Measurements from ENCODE around the gene ENKD1.
"Not testable (repeated sequence)": the region's sequence is repeated elsewhere in the genome, so short reads cannot be mapped to it uniquely, and the experiment has no call there.

The ENKD1 gene, protein sequence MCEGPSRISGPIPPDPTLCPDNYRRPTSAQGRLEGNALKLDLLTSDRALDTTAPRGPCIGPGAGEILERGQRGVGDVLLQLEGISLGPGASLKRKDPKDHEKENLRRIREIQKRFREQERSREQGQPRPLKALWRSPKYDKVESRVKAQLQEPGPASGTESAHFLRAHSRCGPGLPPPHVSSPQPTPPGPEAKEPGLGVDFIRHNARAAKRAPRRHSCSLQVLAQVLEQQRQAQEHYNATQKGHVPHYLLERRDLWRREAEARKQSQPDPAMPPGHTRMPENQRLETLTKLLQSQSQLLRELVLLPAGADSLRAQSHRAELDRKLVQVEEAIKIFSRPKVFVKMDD

DNA sequence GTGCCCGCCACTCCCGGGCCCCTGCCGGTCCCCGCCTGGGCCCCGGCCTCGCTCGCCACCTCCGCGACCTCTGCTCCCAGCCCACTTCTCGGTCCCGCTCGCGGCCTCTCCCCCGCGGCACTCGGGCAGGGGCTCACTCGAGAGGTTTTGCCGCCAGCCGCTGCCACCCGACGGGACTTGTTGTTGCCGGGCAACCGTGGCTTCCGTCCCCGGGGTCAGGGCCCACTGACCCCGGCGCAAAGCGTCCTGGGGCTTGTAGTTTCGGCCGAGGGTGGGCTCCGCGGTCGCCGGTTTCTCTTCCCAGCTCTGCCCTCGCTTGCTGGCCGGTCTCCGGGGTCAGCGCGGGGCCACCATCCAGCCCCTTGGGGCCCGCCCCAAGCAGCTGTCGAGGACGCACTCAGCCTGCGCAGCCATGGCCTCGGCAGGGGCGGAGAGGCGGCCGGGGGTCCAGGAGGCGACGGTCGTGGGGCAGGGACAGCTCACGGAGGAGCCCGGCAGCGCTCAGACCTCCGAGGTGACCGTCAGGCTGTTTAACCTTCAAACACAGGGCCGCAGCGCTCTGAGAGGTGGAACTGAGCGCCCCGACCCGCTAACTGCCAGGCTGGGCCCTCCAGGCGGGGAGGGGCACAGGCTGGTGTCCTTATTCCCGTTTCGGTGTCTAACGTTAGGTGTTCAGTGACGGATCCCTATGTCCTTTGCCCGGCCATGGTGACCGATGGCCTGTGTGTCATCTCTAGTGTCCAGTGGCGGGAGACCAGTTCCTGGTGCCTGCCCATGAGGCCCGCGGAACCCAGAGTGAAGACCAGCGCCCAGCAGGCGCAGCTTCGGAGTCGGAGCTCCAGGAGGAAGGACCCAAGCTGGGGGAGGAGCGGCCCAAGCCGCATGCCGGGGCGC, at the start of gene ENKD1, which contains the start of gene C16orf86:
TSS of gene ENKD1 (minus strand) at position 192 of the 894 bp plus-strand sequence. CDS start 308 bp downstream, outside the sequence.
TSS of gene C16orf86 (plus strand) at position 256 of the 894 bp plus-strand sequence. CDS start at position 413, 157 bp downstream.
- DNase-seq = peak; percentile 93

DNA sequence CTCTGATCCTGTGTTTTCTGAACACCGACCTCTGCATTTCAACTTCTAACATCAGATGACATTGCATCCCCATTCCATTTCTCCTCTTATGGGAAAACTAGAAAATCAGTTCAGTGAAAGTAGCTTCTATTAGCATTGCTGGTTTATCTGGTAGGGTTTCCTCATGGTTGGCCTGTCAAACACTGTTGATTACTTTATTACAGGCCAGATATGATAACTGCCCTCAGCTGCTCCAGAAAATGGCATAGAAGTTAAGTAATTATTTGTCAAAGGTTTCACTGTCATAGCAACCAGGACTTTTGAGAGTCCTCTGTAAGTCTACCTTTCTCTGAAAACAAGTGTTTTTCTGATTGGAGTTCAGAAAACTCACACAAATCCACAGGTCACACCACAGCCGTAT, 49.5 kb upstream of the ENKD1 start:
- DNase-seq = no peak

DNA sequence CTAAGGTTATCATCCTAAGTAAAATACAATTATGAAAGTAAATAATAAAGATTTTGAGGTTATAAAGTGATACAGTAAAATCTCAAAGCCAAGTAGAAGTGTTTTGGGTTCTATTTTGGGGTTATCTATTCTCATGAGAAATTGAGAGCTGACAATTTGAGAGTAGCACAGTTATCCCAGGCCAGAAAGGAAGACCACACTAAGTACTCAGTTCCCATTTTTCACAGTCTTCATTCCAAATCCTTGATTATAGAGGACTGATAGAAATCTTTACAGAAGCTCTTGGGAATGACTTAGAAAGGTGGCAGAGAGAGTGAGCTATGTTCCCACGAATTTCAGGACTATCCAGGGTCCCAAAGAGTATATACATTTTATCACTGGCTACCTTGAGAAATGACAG, 48.0 kb upstream of the ENKD1 start:
- no peak for DNase-seq

DNA sequence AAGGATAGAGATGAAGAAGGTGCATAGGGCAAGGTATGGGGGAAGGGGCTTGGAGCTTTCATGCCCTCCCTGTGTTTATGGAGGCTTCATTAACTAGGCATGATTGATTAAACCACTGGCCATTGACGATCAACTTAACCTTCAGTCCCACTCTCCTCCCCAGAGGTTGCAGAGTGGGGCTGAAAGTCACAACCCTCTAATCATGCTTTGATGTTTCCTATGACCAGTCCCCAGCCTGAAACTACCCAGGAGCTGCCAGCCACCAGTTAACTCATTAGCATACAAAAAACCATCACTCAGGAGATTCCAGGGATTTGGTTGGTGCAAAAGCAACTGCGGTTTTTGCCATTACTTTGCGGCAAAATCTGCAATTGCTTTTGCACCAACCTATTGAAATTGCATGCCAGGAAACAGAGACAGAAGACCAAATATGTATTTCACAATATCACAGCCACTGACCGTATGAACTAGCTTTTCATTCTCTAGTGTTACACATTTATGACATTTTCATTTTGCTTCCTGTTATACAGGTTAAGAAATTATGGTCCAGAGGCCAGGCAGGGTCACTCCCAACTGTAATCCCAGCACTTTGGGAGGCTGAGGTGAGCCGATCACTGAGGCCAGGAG, 47.2 kb upstream of the ENKD1 start:
- no peak for DNase-seq

DNA sequence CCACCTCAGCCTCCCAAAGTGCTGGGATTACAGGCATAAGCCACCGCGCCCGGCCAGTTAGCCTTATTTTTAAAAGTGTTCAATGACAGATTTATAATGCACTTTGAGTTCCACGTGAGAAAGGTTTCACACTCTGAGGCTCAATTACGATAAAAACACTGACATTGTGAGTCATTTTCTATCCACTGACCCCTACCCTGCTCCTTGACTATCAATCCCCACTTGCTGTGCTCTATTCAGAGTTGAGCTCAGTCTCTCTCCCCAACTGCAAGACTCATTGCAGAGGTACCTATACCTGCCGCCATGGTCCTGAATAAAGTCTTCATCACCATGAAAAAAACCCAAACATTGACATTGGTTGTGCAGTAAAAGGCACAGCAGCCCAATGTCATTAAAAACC, 44.1 kb upstream of the ENKD1 start:
- DNase-seq = no peak

DNA sequence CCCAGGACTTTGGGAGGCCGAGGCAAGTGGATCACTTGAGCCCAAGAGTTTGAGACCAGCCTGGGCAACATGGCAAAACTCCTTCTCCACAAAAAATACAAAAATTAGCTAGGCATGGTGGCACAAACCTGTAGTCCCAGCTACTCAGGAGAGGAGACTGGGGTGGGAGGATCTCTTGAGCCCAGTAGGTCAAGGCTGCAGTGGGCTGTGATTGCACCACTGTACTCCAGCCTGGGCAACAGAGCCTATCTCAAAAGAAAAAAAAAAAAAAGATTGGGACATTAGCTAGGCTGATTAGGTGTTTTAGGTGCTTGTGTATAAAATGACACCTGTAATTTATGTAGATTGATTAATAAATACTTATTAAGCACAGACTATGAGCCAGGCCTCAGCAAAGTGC, 42.5 kb upstream of the ENKD1 start:
- no peak for DNase-seq

DNA sequence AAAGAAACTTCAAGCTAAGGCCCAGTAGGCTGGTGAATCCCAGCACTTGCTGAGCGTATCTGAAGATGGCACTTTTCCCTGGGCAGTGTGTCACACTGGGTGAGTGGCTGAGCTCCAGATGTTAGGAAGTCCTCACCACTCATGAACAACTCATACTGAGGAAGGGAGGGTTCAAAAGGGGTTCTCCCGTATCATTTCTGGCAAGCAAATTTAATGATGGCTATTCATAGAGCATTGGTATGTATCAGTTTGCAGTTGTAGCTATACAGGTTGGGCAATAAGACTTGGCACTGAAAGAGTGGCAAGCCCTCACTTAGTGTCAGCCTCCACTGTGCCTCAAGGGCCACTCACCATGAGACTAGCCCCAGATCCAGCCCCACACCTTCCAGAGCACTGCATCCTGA, 41.8 kb upstream of the ENKD1 start:
- DNase-seq = no peak

DNA sequence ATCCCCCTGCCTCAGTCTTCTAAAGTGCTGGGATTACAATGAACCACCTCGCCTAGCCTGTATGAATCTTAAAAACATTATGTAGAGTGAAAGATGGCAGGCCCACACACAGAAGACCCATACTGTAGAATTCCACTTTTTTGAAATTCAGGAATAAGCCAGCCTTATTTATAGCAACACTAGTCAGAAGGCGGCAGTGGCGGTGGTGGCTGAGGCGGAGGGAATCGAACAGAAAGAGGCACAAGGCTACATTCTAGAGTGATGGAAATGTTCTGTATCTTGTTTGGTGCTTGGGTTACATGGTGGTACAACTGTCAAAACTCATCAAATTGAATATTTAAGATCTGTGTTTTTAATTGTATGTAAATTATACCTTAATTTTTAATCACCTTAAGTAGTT, 41.2 kb upstream of the ENKD1 start:
- no peak for DNase-seq

DNA sequence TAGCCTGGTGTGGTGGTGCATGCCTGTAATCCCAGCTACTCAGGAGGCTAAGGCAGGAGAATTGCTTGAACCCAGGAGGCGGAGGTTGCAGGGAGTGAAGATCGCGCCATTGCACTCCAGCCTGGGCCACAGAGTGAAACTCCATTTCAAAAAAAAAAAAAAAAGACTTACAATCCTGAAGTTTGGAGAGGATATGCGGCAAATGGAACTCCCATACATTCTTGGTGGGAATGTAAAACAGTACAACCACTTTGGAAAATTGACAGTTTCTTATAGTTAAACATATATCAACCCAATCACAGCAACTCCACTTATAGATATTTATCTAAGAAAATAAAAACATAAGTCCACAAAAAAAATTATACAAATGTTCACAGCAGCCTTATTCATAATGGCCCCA, 40.7 kb upstream of the ENKD1 start:
- DNase-seq = no peak

DNA sequence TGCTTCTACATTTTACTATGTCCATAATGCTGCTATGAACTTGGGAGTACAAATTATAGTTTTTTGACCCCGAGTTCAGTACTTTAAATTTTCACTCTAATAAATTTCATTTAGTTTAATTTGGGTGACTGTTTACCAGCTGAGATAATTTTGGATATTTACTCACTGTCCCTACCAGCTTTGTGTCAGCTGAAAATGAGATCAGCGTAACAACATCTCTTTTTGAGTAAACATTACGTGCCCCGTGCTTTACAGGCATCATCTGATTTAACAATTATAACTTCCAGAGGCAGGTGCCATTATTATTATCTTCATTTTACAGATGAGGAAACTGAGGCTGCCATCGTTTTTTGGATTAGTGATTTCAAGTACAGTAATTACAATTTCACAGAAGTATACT, 37.6 kb upstream of the ENKD1 start:
- no peak for DNase-seq

DNA sequence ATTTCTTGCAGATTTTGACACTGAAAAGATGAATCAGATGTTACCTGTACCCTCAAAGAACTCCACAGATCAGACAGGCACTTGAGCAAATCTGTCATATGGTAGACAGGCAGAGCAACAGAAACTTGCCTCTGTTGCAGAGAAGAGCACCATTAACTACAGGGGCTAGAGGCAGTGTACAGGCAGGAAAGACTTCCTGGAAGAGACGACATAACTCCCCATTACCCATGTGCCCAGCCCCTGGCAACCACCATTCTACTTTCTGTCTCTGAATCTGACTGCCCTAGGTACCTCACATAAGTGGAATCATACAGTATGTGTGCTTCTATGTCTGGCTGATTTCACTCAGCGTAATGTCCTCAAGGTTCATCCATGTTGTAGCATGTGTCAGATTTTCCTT, 37.1 kb upstream of the ENKD1 start:
- DNase-seq = no peak

DNA sequence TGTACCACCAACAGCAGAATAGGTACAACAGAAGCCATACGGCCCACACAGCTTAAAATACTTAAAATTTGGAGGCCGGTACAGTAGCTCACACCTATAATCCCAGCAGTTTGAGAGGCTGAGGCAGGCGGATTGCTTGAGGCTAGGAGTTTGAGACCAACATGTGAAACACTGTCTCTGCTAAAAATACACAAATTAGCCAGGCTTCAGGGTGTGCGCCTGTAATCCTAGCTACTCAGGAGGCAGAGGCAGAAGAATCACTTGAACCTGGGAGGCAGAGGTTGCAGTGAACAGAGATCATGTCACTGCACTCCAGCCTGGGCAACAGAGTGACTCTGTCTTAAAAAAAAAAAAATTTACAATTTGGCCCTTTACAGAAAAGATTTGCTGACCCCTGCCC, 35.6 kb upstream of the ENKD1 start:
- no peak for DNase-seq

DNA sequence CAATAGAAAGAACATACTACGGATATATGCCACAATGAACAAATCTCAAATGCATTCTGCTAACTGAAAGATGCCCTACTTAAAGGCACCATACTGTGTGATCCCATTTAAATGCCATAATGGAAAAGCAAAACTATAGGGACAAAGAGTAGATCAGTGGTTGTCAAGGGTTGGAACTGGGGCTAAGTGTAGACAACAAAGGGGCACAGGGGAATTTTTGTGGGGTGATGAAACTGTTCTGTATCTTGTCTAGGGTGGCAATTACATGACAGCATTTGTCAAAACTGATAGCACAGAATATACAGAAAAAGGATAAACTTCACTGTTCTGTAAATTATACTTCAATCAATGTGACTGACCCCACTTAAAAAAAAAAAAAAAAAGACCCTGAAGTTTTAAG, 34.9 kb upstream of the ENKD1 start:
- DNase-seq = no peak

DNA sequence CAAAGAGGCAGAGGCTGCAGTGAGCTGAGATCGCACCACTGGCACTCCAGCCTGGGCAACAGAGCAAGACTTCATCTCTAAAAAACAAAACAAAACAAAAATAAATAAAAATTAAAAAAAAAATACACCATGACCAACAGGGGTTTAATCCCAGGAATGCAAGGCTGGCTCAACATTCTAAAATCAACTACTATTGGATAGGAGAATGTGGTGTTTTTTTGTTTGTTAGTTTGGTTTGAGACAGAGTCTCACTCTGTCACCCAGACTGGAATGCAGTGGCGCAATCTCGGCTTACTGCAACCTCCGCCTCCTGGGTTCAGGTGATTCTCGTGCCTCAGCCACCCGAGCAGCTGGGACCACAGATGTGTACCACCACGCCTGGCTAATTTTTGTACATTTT, 32.7 kb upstream of the ENKD1 start:
- no peak for DNase-seq

DNA sequence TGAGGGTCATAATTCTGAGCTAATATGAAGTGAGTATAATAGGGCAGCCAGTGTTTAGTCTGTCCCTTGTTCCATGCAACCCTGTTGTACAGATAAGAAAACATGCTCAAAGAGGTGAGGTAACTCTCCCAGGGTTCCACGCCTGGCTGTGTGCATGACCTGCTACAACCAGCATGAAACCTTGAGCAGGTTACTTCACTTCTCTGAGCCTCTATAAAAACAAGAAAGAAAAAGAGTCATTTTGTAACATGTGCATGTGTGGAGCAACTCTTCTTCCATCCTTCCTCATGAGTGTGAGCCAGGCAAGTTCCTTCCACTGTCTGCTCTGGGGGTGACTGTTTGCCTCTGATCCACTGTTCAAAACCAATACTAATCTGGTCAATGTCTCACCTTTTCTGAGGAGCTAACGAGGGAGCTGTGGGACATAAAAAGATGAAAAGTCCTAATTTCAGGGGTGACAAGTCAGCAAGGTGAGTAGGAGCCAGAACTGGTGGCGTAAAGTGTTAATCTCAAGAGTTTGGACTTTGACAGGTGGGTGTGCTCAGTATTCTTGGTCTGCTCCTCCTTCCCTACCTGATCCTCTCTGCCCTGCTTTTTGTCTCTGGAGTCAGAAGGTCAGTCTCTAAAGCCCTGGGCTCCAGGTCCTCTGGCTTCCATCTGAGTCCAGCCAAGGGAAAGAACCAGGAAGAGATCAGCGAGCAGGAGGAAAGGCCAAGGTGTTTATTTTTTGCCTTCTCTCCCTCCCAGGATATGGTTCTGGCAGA, 31.1 kb upstream of the ENKD1 start:
- no peak for DNase-seq

DNA sequence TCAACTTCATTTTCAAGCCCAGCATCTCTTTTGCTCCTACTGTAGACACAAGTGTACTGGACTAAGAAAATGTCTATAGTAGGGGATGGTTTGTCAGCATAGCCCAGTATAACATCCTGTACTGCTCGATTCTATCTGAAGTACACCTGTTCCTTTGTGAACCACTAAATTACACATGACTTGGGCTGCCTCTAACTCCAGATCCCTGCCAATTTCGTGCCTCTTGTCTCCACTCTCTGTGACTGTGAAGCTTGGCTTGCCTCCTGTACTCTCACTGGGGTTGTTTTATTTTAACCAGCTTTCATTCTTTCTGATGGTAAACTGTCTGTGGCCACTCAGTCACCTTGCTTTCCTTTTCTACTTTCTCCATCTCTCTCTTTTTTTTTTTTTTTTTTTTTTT, 28.1 kb upstream of the ENKD1 start:
- DNase-seq = no peak

DNA sequence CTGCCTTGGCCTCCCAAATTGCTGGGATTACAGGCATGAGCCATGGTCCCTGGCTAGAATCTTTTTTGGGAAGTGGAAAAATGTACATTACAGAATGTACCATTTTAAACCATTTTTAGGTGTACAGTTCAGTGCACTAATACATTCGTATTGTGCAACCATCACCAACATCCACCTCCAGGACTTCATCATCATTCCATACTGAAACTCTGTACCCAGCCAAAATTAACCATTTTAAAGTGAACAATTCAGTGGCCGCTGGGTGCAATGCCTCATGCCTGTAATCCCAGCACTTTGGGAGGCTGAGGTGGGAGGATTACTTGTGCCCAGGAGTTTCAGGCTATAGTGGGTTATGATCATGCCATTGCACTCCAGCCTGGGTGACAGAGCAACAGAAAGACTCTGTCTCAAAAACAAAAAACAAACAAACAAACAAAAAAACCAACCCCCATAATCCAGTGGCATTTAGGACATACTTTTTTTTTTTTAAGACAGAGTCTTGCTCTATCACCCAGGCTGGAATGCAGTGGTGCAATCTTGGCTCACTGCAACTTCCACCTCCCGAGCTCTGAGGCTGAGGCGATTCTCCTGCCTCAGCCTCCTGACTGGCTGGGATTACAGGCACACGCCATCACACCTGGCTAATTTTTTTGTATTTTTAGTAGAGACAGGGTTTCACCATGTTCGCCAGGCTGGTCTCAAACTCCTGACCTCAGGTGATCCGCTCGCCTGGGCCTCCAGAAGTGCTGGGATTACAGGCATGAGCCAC, 27.2 kb upstream of the ENKD1 start:
- DNase-seq = not testable (repeated sequence)

DNA sequence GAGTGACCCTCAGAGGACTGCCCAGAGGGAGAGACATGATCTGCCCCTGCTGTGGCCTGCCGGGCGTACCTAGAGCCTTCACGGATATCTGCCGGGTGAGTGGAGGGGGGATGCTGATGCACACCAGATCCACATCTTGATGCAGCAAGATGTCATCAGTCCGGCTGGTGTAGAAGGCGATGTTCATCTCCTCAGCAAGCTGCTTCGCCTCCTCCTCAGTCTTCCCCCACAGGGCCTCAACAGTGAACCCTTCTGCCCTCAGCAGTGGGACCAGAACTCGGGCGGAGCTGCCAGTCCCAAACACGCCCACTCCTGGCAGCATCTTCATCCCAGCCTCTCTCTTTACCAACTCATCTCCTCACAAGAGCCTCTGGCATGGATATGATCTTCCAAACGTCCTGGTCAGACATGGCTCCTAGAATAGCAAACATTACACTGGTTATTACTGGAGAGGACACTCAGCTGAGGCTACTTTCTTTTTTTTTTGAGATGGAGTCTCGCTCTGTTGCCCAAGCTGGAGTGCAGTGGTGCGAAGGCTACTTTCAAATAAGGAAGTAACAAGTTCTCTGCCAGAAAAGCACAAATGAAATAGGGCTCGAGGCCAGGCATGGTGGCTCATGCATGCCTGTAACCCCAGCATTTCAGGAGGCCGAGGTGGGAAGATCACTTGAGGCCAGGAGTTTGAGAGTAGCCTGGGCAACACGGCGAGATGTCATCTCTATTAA, 19.0 kb upstream of the ENKD1 start:
- DNase-seq = no peak

DNA sequence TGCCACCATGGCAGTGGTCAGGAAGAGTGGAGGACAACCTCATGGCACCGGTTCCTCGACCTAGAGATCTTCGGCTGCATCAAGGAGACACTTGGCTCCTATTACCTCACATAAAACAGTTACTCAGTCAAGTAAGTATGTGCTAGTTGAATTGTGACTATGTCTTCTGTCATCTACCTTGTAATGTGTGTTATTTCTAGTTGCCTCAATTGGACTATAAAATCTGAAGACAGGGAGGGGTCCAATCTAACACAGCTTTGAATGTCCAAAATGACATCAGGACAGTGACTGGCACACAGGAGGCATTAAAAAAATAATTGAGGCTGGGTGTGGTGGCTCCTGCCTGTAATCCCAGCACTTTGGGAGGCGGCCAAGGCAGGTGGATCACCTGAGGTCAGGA, 17.2 kb upstream of the ENKD1 start:
- no peak for DNase-seq

DNA sequence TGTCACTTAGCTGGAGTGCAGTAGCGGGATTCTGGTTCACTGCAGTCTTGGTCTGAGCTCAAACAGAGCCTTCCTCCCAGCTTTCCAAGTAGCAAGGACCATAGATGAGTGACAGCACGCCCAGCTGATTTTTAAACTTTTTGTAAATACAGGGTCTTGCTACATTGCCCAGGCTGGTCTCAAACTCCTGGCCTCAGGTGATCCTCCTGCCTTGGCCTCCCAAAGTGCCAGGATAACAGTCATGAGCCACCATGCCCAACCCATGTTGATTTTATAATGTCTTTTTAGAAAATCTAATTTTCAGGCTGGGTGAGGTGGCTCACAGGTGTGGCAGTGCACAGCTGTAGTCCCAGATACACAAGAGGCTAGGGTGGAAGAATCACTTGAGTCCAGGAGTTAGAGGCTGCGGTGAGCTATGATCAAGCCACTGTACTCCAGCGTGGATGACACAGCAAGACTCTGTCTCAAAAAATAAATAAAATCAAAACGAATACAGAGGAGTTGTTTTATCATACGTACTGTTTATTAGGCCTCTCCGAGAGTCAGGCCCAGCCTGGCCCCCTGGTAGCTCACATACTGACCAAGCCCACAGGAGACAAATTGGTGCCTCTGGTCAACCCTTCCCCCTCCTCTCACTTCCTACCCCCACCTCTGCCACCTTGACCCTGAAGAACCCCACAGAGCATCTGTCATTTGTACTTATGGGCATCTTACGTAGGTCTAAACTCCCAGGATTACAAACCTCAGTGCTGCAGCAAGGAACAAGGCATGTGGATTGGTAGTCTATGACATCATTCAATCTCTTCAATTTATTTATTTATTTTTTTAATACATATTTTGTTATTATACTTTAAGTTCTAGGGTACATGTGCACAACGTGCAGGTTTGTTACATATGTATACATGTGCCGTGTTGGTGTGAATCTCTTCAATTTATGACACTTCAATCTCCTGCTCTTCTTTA, 13.7 kb upstream of the ENKD1 start:
- no peak for DNase-seq

Measured in activated effector memory CD4-positive, alpha-beta T cell treated with anti-CD3 and anti-CD28 coated beads, Interleukin-2, amount 50 U/mL, for 16 hours (primary cell).